HG02588 (cell line): ENCODE data around the gene MRPL3.
"Not testable (repeated sequence)": the region's sequence is repeated elsewhere in the genome, so short reads cannot be mapped to it uniquely, and the experiment has no call there.

Source experiments
- ATAC-seq: cut with Tn5 transposase; IDR thresholded peaks from one replicate; pipeline ENCODE4 v1.9.1; 2021; ENCODE audit warnings: mild to moderate bottlenecking, moderate library complexity; ENCODE audit not compliant: unreplicated experiment

MRPL3 gene

GRCh38 chr3:131501949-131502348 is 822 bp downstream of the MRPL3 start:
- ATAC-seq, result no peak

GRCh38 chr3:131494706-131495105 is 8.1 kb downstream of the MRPL3 start:
- ATAC-seq, result no peak

GRCh38 chr3:131491775-131492174 is 11.0 kb downstream of the MRPL3 start:
- no peak for ATAC-seq

- no peak for ATAC-seq
Measured at GRCh38 chr3:131491084-131491483, 11.7 kb downstream of the MRPL3 start.

GRCh38 chr3:131486545-131486944 is 16.2 kb downstream of the MRPL3 start:
- not testable (repeated sequence) for ATAC-seq

GRCh38 chr3:131485119-131485518 is 17.7 kb downstream of the MRPL3 start:
- ATAC-seq, result no peak

GRCh38 chr3:131484496-131485111 is 18.2 kb downstream of the MRPL3 start:
- ATAC-seq, result no peak

- no peak for ATAC-seq
Measured at GRCh38 chr3:131480116-131480515, 22.7 kb downstream of the MRPL3 start.

GRCh38 chr3:131477813-131478212 is 25.0 kb downstream of the MRPL3 start:
- no peak for ATAC-seq

GRCh38 chr3:131474115-131474514 is 28.7 kb downstream of the MRPL3 start:
- no peak for ATAC-seq

- no peak for ATAC-seq
Measured at GRCh38 chr3:131470377-131470776, 32.4 kb downstream of the MRPL3 start.

GRCh38 chr3:131458653-131459052 is 44.1 kb downstream of the MRPL3 start:
- no peak for ATAC-seq

- ATAC-seq, result no peak
Measured at GRCh38 chr3:131457220-131457619, 45.6 kb downstream of the MRPL3 start.

- no peak for ATAC-seq
Measured at GRCh38 chr3:131454501-131454900, 48.3 kb downstream of the MRPL3 start.

- no peak for ATAC-seq
Measured at GRCh38 chr3:131453533-131453932, 49.2 kb downstream of the MRPL3 start.

GRCh38 chr3:131447349-131447748 is 55.4 kb downstream of the MRPL3 start:
- ATAC-seq, result no peak

- ATAC-seq, result no peak
Measured at GRCh38 chr3:131444180-131444579, 58.6 kb downstream of the MRPL3 start.

GRCh38 chr3:131439084-131439483 is 63.7 kb downstream of the MRPL3 start:
- no peak for ATAC-seq

GRCh38 chr3:131435000-131435399 is 67.8 kb downstream of the MRPL3 start:
- ATAC-seq, result no peak

- ATAC-seq, result no peak
Measured at GRCh38 chr3:131432441-131432840, 70.3 kb downstream of the MRPL3 start.

- no peak for ATAC-seq
Measured at GRCh38 chr3:131431754-131432153, 71.0 kb downstream of the MRPL3 start.

- ATAC-seq, result no peak
Measured at GRCh38 chr3:131427226-131427625, 75.5 kb downstream of the MRPL3 start.

GRCh38 chr3:131421957-131422498 is 80.7 kb downstream of the MRPL3 start:
- ATAC-seq, result no peak
